A673 (cell line): Measurements from ENCODE around the gene MYRF. TPM values are rescaled to one million over a fixed set of nuclear protein-coding genes. Genes with fewer than 3 reads are reported as not detected.

Source experiments
- BruUV-seq: library from RNA; stranded (reverse); fragments of 400-500 nt; replicated peaks from 2 replicates; lab custom pipeline; 2021; lab: Mats Ljungman, UMichigan
- CTCF ChIA-PET: fragments of 300-600 bp; sonication (Branson Sonifier 250); formaldehyde crosslinking; loops from one replicate; lab custom pipeline; 2022; ENCODE audit warnings: antibody characterized with exemption; lab: Charles Lee
- POLR2A ChIA-PET: fragments of 300-600 bp; sonication (Branson Sonifier 250); formaldehyde crosslinking; loops from one replicate; lab custom pipeline; 2022; ENCODE audit warnings: antibody characterized with exemption; ENCODE audit not compliant: low non-redundant PET; lab: Charles Lee
- DNase-seq: peaks from one replicate; pipeline ENCODE4 v3.0.0-alpha.2; 2015; ENCODE audit warnings: low spot score
- H3K27ac ChIP-seq: fragments of 200-600 bp; sonication (generic); 2 replicates; pipeline ENCODE4 v1.5.1; 2016; ENCODE audit warnings: mixed run types, low read depth, mild to moderate bottlenecking, mixed read lengths, antibody characterized with exemption, low read length; ENCODE audit not compliant: poor library complexity, severe bottlenecking
- H3K27me3 ChIP-seq: fragments of 200-600 bp; sonication (generic); replicated peaks from 2 replicates; pipeline ENCODE4 v1.6.1; 2017; ENCODE audit warnings: mixed run types, low read depth, mild to moderate bottlenecking, mixed read lengths, antibody characterized with exemption, low read length; ENCODE audit not compliant: insufficient read depth, poor library complexity
- H3K36me3 ChIP-seq: fragments of 200-600 bp; sonication (generic); 2 replicates; pipeline ENCODE4 v1.6.1; 2016; ENCODE audit warnings: mixed run types, mild to moderate bottlenecking, mixed read lengths, antibody characterized with exemption, low read length; ENCODE audit not compliant: insufficient read depth, poor library complexity, severe bottlenecking
- H3K4me1 ChIP-seq: fragments of 200-600 bp; sonication (generic); 2 replicates; pipeline ENCODE4 v1.6.1; 2017; ENCODE audit warnings: mixed run types, mild to moderate bottlenecking, mixed read lengths, antibody characterized with exemption, low read length; ENCODE audit not compliant: insufficient read depth, poor library complexity, severe bottlenecking
- H3K4me3 ChIP-seq: fragments of 200-600 bp; sonication (generic); 2 replicates; pipeline ENCODE4 v1.5.1; 2016; ENCODE audit warnings: low read depth, mixed run types, mild to moderate bottlenecking, mixed read lengths, low read length; ENCODE audit not compliant: poor library complexity, severe bottlenecking
- H3K9me3 ChIP-seq: fragments of 200-600 bp; sonication (generic); 2 replicates; pipeline ENCODE4 v1.6.1; 2016; ENCODE audit warnings: mixed run types, low read depth, mild to moderate bottlenecking, mixed read lengths, antibody characterized with exemption, low read length; ENCODE audit not compliant: poor library complexity, severe bottlenecking
- EZH2 ChIP-seq: fragments of 200-600 bp; sonication (generic); IDR thresholded peaks from 2 replicates; pipeline ENCODE4 v1.6.1; 2017; ENCODE audit warnings: borderline replicate concordance, low read depth, mild to moderate bottlenecking, mixed read lengths, antibody characterized with exemption, low read length; ENCODE audit not compliant: poor library complexity, severe bottlenecking
- intact Hi-C: fragments of 100-400 bp; cut with micrococcal nuclease; formaldehyde crosslinking; loops from one replicate; pipeline ENCODE4 v1.10.0; 2022; ENCODE audit not compliant: unreplicated experiment
- total RNA-seq: library from RNA; stranded (reverse); gene quantifications from 2 replicates; pipeline ENCODE4 v1.2.3, GENCODE V29; 2021
- TF ChIP-seq, protein P1 (sequence below): fragments of 300-800, 200-600 bp; sonication (generic); conservative IDR thresholded peaks from 2 replicates; pipeline ENCODE4 v1.5.1; 2017; ENCODE audit warnings: low read depth, mild to moderate bottlenecking, antibody characterized with exemption, low read length, moderate library complexity, mixed read lengths

MYRF gene
- total RNA-seq, 1 experiment from 2014 or later, result 11.2 TPM

DNA sequence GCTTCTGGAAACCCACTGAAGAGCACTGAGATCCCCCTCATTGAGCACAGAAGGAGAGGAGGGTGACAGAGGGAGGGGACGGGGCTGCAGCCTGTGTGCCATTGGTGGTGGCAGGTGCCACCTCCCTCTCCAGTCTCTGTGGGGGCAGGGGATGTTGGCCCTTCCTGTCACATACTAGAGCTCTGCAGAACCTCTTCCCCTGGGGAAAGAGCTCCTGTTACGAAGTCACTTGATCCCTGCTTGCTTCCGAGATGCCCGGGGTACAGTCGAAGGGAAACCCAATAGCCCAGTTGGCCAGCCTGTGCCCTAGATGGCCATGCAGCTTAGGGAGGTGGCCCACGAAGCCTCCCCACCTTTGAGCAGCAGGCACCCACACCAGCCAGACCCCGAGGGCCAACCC, 42.9 kb upstream of the MYRF start:
- DNase-seq, result peak; percentile 32
- Histone ChIP-seq H3K27me3 (no peaks in the 10 kb centered on the region), H3K36me3 (no peaks in the 10 kb centered on the region), H3K4me1 (peaks cover 12% of the 10 kb centered on the region), H3K4me3 (no peak overlapping the region), H3K9me3 (no peaks in the 10 kb centered on the region), H3K27ac (peak overlapping the region; percentile 43)
- CTCF ChIA-PET, result interaction anchor here (1.4 kb wide), 1 partner anchor 24 kb away, joined by 6 read pairs; no protein-coding TSS in a partner anchor
- no TSS peak for BruUV-seq
- POLR2A ChIA-PET, result no interaction called here
- intact Hi-C loops, result no loop called here
- TF ChIP-seq, protein P1, sequence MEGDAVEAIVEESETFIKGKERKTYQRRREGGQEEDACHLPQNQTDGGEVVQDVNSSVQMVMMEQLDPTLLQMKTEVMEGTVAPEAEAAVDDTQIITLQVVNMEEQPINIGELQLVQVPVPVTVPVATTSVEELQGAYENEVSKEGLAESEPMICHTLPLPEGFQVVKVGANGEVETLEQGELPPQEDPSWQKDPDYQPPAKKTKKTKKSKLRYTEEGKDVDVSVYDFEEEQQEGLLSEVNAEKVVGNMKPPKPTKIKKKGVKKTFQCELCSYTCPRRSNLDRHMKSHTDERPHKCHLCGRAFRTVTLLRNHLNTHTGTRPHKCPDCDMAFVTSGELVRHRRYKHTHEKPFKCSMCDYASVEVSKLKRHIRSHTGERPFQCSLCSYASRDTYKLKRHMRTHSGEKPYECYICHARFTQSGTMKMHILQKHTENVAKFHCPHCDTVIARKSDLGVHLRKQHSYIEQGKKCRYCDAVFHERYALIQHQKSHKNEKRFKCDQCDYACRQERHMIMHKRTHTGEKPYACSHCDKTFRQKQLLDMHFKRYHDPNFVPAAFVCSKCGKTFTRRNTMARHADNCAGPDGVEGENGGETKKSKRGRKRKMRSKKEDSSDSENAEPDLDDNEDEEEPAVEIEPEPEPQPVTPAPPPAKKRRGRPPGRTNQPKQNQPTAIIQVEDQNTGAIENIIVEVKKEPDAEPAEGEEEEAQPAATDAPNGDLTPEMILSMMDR, result no peak
- no peak for TF ChIP-seq EZH2

DNA sequence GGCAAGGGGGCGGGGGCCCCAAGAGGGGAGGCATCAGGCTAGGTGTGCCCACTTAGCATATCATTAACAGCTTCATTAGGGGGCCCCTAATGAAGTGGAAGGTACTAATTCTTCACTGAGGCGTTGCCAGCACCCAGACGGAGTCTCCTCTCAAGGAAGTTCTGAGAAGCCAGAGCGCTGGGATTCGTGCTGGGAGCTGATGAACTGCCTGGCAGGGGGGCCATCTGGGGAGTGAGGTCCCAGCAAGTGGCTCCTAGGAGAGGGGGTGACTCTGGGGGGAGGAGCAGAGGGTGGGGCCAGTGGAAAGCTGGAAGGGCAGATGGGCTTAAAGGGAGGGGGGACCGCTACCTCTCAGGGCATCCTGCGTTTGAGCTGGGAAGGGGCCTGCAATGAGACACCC, 42.4 kb upstream of the MYRF start:
- ChIA-PET POLR2A (no interaction called here), CTCF (interaction anchor here (1.4 kb wide), 1 partner anchor 23 kb away, joined by 6 read pairs; no protein-coding TSS in a partner anchor)
- BruUV-seq, result no TSS peak

DNA sequence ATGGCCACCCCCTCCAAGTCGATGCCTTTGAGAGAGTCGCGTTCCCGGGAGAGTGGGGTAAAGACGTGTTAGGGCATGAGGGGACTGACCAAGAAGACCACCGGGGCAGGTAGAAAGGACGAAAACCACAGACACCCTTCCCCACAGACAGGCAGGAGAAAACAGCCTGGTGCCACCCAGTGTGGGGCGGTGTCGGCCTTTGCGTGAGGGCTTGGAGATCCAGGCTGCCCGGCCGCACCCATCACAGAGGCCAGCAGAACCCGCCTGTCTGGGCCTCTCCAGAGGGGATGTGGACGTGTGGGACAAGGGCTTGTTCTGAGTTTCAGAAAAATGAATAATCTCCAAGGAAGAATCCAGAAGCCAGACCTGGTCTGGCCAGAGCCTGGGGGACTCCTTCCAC, 41.4 kb upstream of the MYRF start:
- TF ChIP-seq EZH2, result no peak
- TF ChIP-seq, protein P1, result no peak
- Histone ChIP-seq H3K36me3 (no peaks in the 10 kb centered on the region), H3K27ac (no peak overlapping the region), H3K4me3 (no peak overlapping the region), H3K9me3 (no peaks in the 10 kb centered on the region), H3K27me3 (no peaks in the 10 kb centered on the region), H3K4me1 (peaks cover 12% of the 10 kb centered on the region)
- DNase-seq, result no peak
- no TSS peak for BruUV-seq
- intact Hi-C loops, result no loop called here
- ChIA-PET POLR2A (no interaction called here), CTCF (no interaction called here)

More for the DNA sequence above, 42.4 kb upstream of the MYRF start:
- TF ChIP-seq, protein P1, result no peak
- TF ChIP-seq EZH2, result no peak
- Histone ChIP-seq H3K9me3 (no peaks in the 10 kb centered on the region), H3K4me1 (peaks cover 12% of the 10 kb centered on the region), H3K36me3 (no peaks in the 10 kb centered on the region), H3K4me3 (no peak overlapping the region), H3K27ac (peak overlapping the region; percentile 43), H3K27me3 (no peaks in the 10 kb centered on the region)
- DNase-seq, result no peak
- intact Hi-C loops, result no loop called here
